Motor neuron (in vitro differentiated cells): ENCODE measurements around the gene FGFR2. TPM values are rescaled to one million over a fixed set of nuclear protein-coding genes. Genes with fewer than 3 reads are reported as not detected.
A peak's percentile ranks its signal among the peaks of the same experiment; 100 is the strongest.

Experiments
- ATAC-seq, 8 experiments: fragments of 200-7000 bp; cut with Tn5 transposase; replicated peaks in 6 of 8; 2 replicates each; pipeline ENCODE4 v1.8.0; 2021; ENCODE audit warnings: mild to moderate bottlenecking in 8 of 8, moderate library complexity in 8 of 8
- H3K27ac ChIP-seq, 2 donors: fragments of 250-450 bp; sonication (Bioruptor Pico); 2 replicates each; pipeline ENCODE4 v1.9.0; 2021; ENCODE audit warnings: antibody characterized with exemption in 2 of 2, mild to moderate bottlenecking in 2 of 2, moderate library complexity in 1 of 2
- H3K4me1 ChIP-seq, 2 donors: fragments of 250-450 bp; sonication (Bioruptor Pico); replicated peaks in 1 of 2; 2 replicates each; pipeline ENCODE4 v1.6.1; 2021; ENCODE audit warnings: antibody characterized with exemption in 2 of 2, mild to moderate bottlenecking in 2 of 2, moderate library complexity in 1 of 2
- H3K4me3 ChIP-seq, 5 donors: fragments of 250-450 bp; sonication (Bioruptor Pico); 2 replicates each; pipeline ENCODE4 v1.9.0; 2021; ENCODE audit warnings: antibody characterized with exemption in 5 of 5, mild to moderate bottlenecking in 5 of 5, moderate library complexity in 4 of 5
- WGBS, 10 experiments: fragments of 450-650 bp; shearing (Covaris generic); methylation state at CpG; one replicate each; pipeline ENCODE4 v1.0.0; 2022; 5-methylcytosine and 5-hydroxymethylcytosine counted together
- in situ Hi-C, 9 experiments: fragments of 400-800 bp; cut with MboI; loops; one replicate each; pipeline ENCODE4 v1.15.0; 2021; ENCODE audit warnings: low sequenced_read_pairs in 9 of 9, low pct_unique_long_range_greater_than_20kb in 2 of 9; ENCODE audit not compliant: unreplicated experiment in 9 of 9
- total RNA-seq, 8 experiments: library from RNA; unstranded; fragments of 300-600 nt; gene quantifications; 2 replicates each; pipeline versions ENCODE4 v1.2.3 to v1.2.4, GENCODE V29; 2022

FGFR2 gene
- total RNA-seq, 8 experiments from 2014 or later: 0.20 to 100.0 (median 32.4) TPM

- ATAC-seq: peak in 3 of 8 experiments; percentile 36 to 72 (median 56)
- H3K4me3 ChIP-seq: no peak overlapping the region
- 23 to 86% (median 68%) methylated on average over 1 to 8 of the region's 8 CpGs; no CpG with 5 or more reads in 1 of the 10 experiments for WGBS, 10 experiments
- H3K4me1 ChIP-seq: peaks cover 8 to 13% of the 10 kb centered on the region in 2 donors
- no peak overlapping the region for H3K27ac ChIP-seq
- in situ Hi-C loops: no loop called here
Measured at GRCh38 chr10:121536310-121536913, 61.8 kb downstream of the FGFR2 start.

- 13 to 99% (median 85%) methylated on average over 2 to 8 of the region's 8 CpGs; no CpG with 5 or more reads in 4 of the 10 experiments for WGBS, 10 experiments
- Histone ChIP-seq H3K4me3 (no peak overlapping the region), H3K27ac (no peak overlapping the region), H3K4me1 (peaks cover 0 to 6% of the 10 kb centered on the region in 2 donors)
- ATAC-seq: no peak
- in situ Hi-C loops: no loop called here
Measured at GRCh38 chr10:121535381-121535780, 62.9 kb downstream of the FGFR2 start.

GRCh38 chr10:121532292-121532864 is 65.9 kb downstream of the FGFR2 start:
- Histone ChIP-seq H3K4me3 (no peak overlapping the region), H3K27ac (no peak overlapping the region), H3K4me1 (peaks cover 15% of the 10 kb centered on the region in 2 donors)
- in situ Hi-C loops: no loop called here
- ATAC-seq: no peak
- 80 to 100% (median 89%) methylated on average over 1 to 11 of the region's 13 CpGs; no CpG with 5 or more reads in 2 of the 10 experiments for WGBS, 10 experiments

DNA sequence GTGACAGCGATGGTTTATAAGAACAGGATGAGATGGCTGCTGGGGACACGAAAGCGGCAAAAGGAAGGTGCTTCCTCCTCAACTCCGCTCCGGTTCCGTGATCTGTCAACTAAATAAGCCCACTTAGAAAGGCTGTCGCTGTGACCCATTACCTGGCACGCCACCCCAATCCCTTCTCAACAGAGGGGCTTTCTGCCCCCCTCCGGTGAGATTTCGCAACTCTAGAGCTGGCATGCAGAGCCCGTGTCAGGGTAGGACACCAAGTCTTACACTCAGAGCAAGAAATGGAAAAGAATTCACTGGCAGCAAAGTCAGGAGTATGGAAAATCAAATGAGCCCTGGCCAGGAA is 66.4 kb downstream of the FGFR2 start:
- in situ Hi-C loops: no loop called here
- Histone ChIP-seq H3K4me3 (no peak overlapping the region), H3K27ac (no peak overlapping the region), H3K4me1 (peaks cover 21% of the 10 kb centered on the region in 2 donors)
- 87 to 100% (median 95%) methylated on average over 1 to 6 of the region's 11 CpGs; no CpG with 5 or more reads in 4 of the 10 experiments for WGBS, 10 experiments
- ATAC-seq: no peak

- H3K4me3 ChIP-seq: no peak overlapping the region
- WGBS, 10 experiments: 23 to 92% (median 84%) methylated on average over 1 to 9 of the region's 13 CpGs; no CpG with 5 or more reads in 2 of the 10 experiments
- in situ Hi-C loops: no loop called here
- peaks cover 22 to 26% of the 10 kb centered on the region in 2 donors for H3K4me1 ChIP-seq
- no peak for ATAC-seq
- no peak overlapping the region for H3K27ac ChIP-seq
Measured at GRCh38 chr10:121531076-121531829, 67.0 kb downstream of the FGFR2 start.

DNA sequence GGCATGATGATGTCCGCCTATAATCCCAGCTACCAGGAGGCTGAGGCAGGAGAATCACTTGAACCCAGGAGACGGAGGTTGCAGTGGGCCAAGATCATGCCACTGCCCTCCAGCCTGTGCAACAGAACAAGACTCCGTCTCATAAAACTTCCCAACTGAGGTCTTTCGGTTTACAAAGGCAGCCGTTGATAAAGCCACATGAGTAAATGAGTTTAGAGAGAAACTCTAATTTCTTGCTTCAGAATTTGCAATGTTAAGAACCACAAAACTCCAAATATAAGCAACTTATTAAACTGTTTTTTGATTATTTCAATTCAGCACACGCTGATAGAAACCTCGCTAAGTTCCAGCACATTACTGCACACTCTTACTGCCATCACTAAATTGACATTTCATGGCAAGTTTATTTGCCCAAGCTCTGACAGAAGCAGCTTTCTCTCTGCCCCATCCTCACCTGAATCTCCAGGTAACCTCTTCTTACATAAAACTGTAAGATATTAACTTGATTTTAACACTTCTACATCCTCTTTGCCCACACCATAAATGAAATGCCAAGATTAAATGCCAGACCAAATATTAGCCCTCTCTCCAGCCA is 67.7 kb downstream of the FGFR2 start:
- 54 to 100% (median 83%) methylated on average over 1 to 7 of the region's 7 CpGs; no CpG with 5 or more reads in 1 of the 10 experiments for WGBS, 10 experiments
- no peak overlapping the region for H3K4me3 ChIP-seq
- H3K4me1 ChIP-seq: peaks cover 27 to 33% of the 10 kb centered on the region in 2 donors
- ATAC-seq: no peak
- in situ Hi-C loops: no loop called here
- H3K27ac ChIP-seq: no peak overlapping the region

DNA sequence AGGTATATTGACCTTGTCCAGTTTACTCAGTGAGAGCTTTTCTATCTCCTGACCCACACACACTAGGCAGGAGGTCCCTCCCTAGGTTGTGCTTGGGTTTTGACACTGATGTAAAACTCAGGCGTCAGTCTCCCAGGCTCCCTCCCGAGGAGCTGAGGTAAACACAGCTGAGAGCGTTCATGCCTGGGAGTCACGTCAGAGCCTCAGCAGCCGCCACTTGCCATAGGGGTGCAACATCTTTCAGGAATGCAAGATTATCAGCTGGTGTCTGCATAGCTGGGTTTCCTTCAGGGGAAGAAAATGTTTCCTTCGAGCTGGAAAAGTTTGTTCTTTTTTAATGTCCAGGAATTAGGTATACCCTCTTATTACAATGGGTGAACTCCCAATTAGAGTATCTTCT is 70.6 kb downstream of the FGFR2 start:
- Histone ChIP-seq H3K4me1 (peaks cover 54 to 60% of the 10 kb centered on the region in 2 donors), H3K27ac (no peak overlapping the region), H3K4me3 (no peak overlapping the region)
- ATAC-seq: peak in 6 of 8 experiments; percentile 29 to 90 (median 85)
- in situ Hi-C loops: no loop called here
- WGBS, 10 experiments: 0 to 42% (median 20%) methylated on average over 1 to 5 of the region's 6 CpGs; no CpG with 5 or more reads in 3 of the 10 experiments

DNA sequence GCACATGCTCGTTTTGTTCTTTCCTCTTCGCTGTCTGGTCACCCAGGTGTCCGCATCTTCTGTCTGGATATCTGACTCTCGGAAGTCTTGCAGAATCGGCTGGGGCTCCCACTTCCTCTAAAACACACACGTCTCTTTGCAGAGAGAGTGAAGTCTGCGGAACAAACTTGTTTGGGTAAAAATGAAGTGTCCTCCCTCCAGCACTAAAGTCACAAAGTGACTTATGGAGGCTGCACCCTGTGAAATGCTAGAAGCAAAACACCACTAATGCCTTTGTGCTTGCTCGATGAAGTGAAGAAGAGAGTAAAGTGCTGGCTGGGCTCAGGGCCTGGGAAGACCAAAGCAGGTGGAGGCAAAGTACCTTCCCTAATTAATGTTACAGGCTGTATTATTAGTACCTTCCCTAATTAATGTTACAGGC is 71.4 kb downstream of the FGFR2 start:
- H3K4me1 ChIP-seq: peaks cover 56 to 62% of the 10 kb centered on the region in 2 donors
- in situ Hi-C loops: no loop called here

GRCh38 chr10:121526135-121526790 is 72.0 kb downstream of the FGFR2 start:
- peaks cover 56 to 62% of the 10 kb centered on the region in 2 donors for H3K4me1 ChIP-seq
- 0 to 84% (median 42%) methylated on average over 1 to 9 of the region's 11 CpGs; no CpG with 5 or more reads in 1 of the 10 experiments for WGBS, 10 experiments
- peak overlapping the region; percentile 14 to 40 for H3K27ac ChIP-seq
- in situ Hi-C loops: no loop called here
- peak in 5 of 8 experiments; percentile 11 to 47 (median 20) for ATAC-seq
- no peak overlapping the region for H3K4me3 ChIP-seq

More for the DNA sequence above, 71.4 kb downstream of the FGFR2 start:
- Histone ChIP-seq H3K4me3 (no peak overlapping the region), H3K27ac (peak overlapping the region; percentile 14 to 40)
- ATAC-seq: peak in 4 of 8 experiments; percentile 26 to 49 (median 41)
- 0 to 100% (median 53%) methylated on average over 1 to 7 of the region's 8 CpGs; no CpG with 5 or more reads in 4 of the 10 experiments for WGBS, 10 experiments

DNA sequence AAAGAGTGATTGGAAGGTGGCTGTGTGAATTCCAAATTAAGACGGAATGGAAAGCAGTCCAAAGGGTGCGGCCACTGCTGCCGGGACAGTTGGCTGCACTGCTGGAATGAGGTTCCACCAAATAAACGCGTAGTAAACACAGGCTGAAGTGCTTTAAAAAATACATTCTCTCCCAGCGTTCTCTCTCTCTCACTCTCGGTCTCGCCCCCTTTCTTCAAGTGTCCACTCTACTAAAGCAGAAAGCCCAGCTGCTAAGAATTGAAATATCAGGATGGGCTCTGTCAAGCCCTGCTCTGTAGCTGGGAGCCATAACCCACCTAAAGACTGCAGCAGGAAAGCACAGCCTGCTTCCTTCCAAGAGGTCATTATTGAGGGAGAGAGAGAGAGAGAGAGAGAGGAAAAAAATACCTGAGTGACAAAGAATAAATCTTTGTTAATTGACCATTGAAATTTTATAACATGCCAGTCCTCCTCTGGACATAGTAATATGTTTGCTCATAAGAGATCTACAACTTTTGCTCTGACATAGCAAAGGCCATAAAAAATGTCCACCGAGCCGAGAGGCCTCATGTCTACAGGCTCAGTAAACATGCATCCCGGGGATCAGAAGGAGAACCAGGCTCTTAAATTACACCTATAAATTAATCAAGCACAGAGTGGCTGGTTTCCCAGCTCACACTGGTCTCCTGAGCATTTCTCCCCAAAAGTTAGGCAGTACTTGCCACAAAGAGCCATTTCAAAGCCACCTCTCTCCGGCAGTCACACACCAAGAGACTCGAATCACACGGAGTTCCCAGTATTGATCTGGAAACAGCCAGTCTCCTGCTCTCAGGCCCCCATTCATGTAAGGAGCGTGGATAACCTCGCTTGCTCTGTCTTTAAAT is 72.8 kb downstream of the FGFR2 start:
- Histone ChIP-seq H3K4me1 (peaks cover 56 to 62% of the 10 kb centered on the region in 2 donors), H3K4me3 (no peak overlapping the region), H3K27ac (peak overlapping the region in 1 of 2 donors; percentile 40)
- WGBS, 10 experiments: 2 to 80% (median 38%) methylated on average over 2 to 12 of the region's 16 CpGs
- peak; percentile 4 to 64 (median 43) for ATAC-seq
- in situ Hi-C loops: no loop called here

GRCh38 chr10:121524157-121524817 is 74.0 kb downstream of the FGFR2 start:
- peak in 2 of 8 experiments; percentile 32 to 57 for ATAC-seq
- WGBS, 10 experiments: 0 to 100% (median 73%) methylated on average over 1 to 12 of the region's 17 CpGs
- H3K4me3 ChIP-seq: no peak overlapping the region
- H3K27ac ChIP-seq: no peak overlapping the region
- peaks cover 56 to 62% of the 10 kb centered on the region in 2 donors for H3K4me1 ChIP-seq
- in situ Hi-C loops: no loop called here
